ENCODE data around the gene TFPI. TPM values are rescaled to one million over a fixed set of nuclear protein-coding genes. Genes with fewer than 3 reads are reported as not detected.

The TFPI gene
- total and polyA plus RNA-seq, 2 donors (not counting 1 experiment from before 2014, with no cell fraction given): not detected

GRCh38 chr2:187482796-187483195 is 71.4 kb downstream of the TFPI start:
- no peaks in the 10 kb centered on the region for H3K9me3 ChIP-seq (ENCODE audit: control extremely low read depth in 1 of 3, control insufficient read depth in 2 of 3, insufficient read depth in 1 of 3, low read length in 2 of 3)
- WGBS (ENCODE audit: insufficient coverage): 76% methylated on average over 4 of the region's 5 CpGs
- no peak overlapping the region for H3K9ac ChIP-seq (ENCODE audit: low read length)
- DNase-seq: no peak
- H3K4me1 Mint-ChIP-seq: no peaks in the 10 kb centered on the region
- intact Hi-C loops (cut with micrococcal nuclease): no loop called here
- no peak overlapping the region for H3K4me3 Mint-ChIP-seq
- CTCF ChIA-PET: no interaction called here
- H3K27me3 ChIP-seq (replicated peaks in 1 of 4; ENCODE audit: control extremely low read depth in 1 of 4, control insufficient read depth in 3 of 4, insufficient read depth in 4 of 4, low read length in 3 of 4): no peaks in the 10 kb centered on the region
- H3K9me3 Mint-ChIP-seq (ENCODE audit: insufficient read depth): no peaks in the 10 kb centered on the region
- no peaks in the 10 kb centered on the region for H3K4me1 ChIP-seq (ENCODE audit: control insufficient read depth in 2 of 2, insufficient read depth in 2 of 2, low read length in 2 of 2)
- no peak overlapping the region for H3K27ac ChIP-seq (ENCODE audit: low read length in 2 of 2)
- no peak overlapping the region for H3K4me3 ChIP-seq (ENCODE audit: control extremely low read depth in 1 of 5, extremely low read depth in 1 of 5, insufficient read depth in 1 of 5, low read depth in 2 of 5, low read length in 4 of 5)
- POLR2A ChIA-PET: no interaction called here
- H3K4me2 ChIP-seq (replicated peaks; ENCODE audit: low read depth, low read length, poor library complexity, severe bottlenecking): no peak overlapping the region
- no peaks in the 10 kb centered on the region for H3K79me2 ChIP-seq (ENCODE audit: control insufficient read depth, insufficient read depth, low read length)
- H3K27ac Mint-ChIP-seq: no peak overlapping the region
- no peaks in the 10 kb centered on the region for H3K27me3 Mint-ChIP-seq
- no peaks in the 10 kb centered on the region for H4K20me1 ChIP-seq (ENCODE audit: control insufficient read depth, insufficient read depth, low read length, poor library complexity, severe bottlenecking)
- H2AFZ ChIP-seq (ENCODE audit: insufficient read depth, low read depth, low read length, poor library complexity, severe bottlenecking): no peak overlapping the region
- no peak for TF ChIP-seq EZH2 (IDR thresholded peaks at IDR 0.05; ENCODE audit: borderline replicate concordance, insufficient read depth, low read depth, low read length, poor library complexity, severe bottlenecking)
- TF ChIP-seq CTCF (IDR thresholded peaks at IDR 0.05): no peak
- H3K36me3 ChIP-seq (replicated peaks in 1 of 2; ENCODE audit: control extremely low read depth in 1 of 2, control insufficient read depth in 1 of 2, extremely low read depth in 1 of 2, insufficient read depth in 2 of 2, low read length in 1 of 2): no peaks in the 10 kb centered on the region
- ATAC-seq (ENCODE audit: low read depth): no peak

GRCh38 chr2:187481543-187481942 is 72.7 kb downstream of the TFPI start:
- WGBS (ENCODE audit: insufficient coverage): no CpG with 5 or more reads among the region's 3 CpGs
- no peak for ATAC-seq (ENCODE audit: low read depth)
- Mint-ChIP-seq H3K4me3 (no peak overlapping the region), H3K4me1 (no peaks in the 10 kb centered on the region), H3K9me3 (ENCODE audit: insufficient read depth) (no peaks in the 10 kb centered on the region), H3K27me3 (no peaks in the 10 kb centered on the region), H3K27ac (no peak overlapping the region)
- Histone ChIP-seq H2AFZ (ENCODE audit: insufficient read depth, low read depth, low read length, poor library complexity, severe bottlenecking) (no peak overlapping the region), H3K79me2 (ENCODE audit: control insufficient read depth, insufficient read depth, low read length) (no peaks in the 10 kb centered on the region), H3K27me3 (replicated peaks in 1 of 4; ENCODE audit: control extremely low read depth in 1 of 4, control insufficient read depth in 3 of 4, insufficient read depth in 4 of 4, low read length in 3 of 4) (no peaks in the 10 kb centered on the region), H3K9ac (ENCODE audit: low read length) (no peak overlapping the region), H3K9me3 (ENCODE audit: control extremely low read depth in 1 of 3, control insufficient read depth in 2 of 3, insufficient read depth in 1 of 3, low read length in 2 of 3) (no peaks in the 10 kb centered on the region), H3K27ac (ENCODE audit: low read length in 2 of 2) (no peak overlapping the region), H4K20me1 (ENCODE audit: control insufficient read depth, insufficient read depth, low read length, poor library complexity, severe bottlenecking) (no peaks in the 10 kb centered on the region), H3K4me3 (ENCODE audit: control extremely low read depth in 1 of 5, extremely low read depth in 1 of 5, insufficient read depth in 1 of 5, low read depth in 2 of 5, low read length in 4 of 5) (no peak overlapping the region), H3K4me1 (ENCODE audit: control insufficient read depth in 2 of 2, insufficient read depth in 2 of 2, low read length in 2 of 2) (no peaks in the 10 kb centered on the region), H3K36me3 (replicated peaks in 1 of 2; ENCODE audit: control extremely low read depth in 1 of 2, control insufficient read depth in 1 of 2, extremely low read depth in 1 of 2, insufficient read depth in 2 of 2, low read length in 1 of 2) (no peaks in the 10 kb centered on the region), H3K4me2 (replicated peaks; ENCODE audit: low read depth, low read length, poor library complexity, severe bottlenecking) (no peak overlapping the region)
- POLR2A ChIA-PET: no interaction called here
- DNase-seq: no peak
- CTCF ChIA-PET: no interaction called here
- intact Hi-C loops (cut with micrococcal nuclease): no loop called here
- TF ChIP-seq CTCF (IDR thresholded peaks at IDR 0.05): no peak
- no peak for TF ChIP-seq EZH2 (IDR thresholded peaks at IDR 0.05; ENCODE audit: borderline replicate concordance, insufficient read depth, low read depth, low read length, poor library complexity, severe bottlenecking)
